Femur (tissue), 1 donor: ENCODE measurements around the gene GM2A.
"Not testable (repeated sequence)": the region's sequence is repeated elsewhere in the genome, so short reads cannot be mapped to it uniquely, and the experiment has no call there.

Experiments used
- DNase-seq: peaks from one replicate; pipeline ENCODE4 v3.0.0-alpha.2; 2017

The GM2A gene

GRCh38 chr5:151230048-151230680 lies 22.8 kb upstream of the GM2A start:
- DNase-seq: no peak

DNA sequence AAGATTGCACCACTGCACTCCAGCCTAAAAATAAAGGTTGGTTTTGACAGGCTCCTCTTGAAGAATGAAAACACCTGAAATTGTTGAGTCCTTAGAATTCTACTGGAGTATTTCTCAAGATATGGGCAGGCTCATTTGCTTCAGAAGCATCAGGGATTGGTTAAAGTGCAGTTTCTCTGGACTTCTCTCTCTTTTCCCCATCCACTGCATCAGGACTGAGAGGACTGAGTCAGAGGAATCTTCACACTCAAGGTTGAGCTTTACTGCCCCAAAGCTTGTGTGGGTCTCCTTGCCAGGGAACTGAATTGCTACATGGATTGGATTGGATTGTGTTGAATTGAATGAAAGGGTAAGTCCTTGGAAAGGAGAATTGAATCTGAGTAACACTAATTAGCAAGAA lies 21.6 kb upstream of the GM2A start:
- DNase-seq: no peak

- no peak for DNase-seq
Measured at GRCh38 chr5:151233616-151234085, 19.3 kb upstream of the GM2A start.

GRCh38 chr5:151234476-151235238 lies 18.3 kb upstream of the GM2A start:
- DNase-seq: peak; percentile 71

DNA sequence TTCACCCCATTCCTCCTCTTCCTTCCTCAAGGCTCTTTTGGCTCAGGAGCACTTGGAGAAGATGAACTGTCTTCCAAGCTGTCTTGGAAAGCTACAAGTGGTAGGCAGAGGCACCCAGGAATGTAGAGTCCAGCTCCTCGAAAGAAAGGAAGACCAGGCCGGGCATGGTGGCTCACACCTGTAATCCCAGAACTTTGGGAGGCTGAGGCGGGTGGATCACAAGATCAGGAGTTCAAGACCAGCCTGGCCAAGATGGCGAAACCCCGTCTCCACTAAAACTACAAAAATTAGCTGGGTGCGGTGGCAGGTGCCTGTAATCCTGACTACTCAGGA lies 17.8 kb upstream of the GM2A start:
- DNase-seq: not testable (repeated sequence)

DNA sequence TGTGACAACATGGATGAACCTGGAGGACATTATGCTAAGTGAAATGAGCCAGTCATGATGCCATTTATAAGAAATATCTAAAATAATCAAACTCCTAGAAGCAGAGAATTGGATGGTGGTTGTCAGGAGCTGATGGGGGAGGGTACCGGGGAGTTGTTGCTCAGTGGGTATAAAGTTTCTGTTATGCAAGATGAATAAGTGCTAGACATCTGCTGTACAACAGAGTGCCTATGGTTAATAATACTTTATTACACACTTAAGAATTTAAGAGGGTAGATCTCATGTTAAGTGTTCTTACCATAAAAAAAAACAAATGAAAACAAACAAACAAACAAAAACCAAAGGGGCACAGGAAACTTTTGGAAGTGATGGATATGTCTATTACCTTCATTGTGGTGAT lies 16.1 kb upstream of the GM2A start:
- no peak for DNase-seq

GRCh38 chr5:151237685-151238084 lies 15.3 kb upstream of the GM2A start:
- no peak for DNase-seq

GRCh38 chr5:151238303-151238741 lies 14.7 kb upstream of the GM2A start:
- peak; percentile 59 for DNase-seq

- DNase-seq: peak; percentile 76
Measured at GRCh38 chr5:151239237-151239861, 13.6 kb upstream of the GM2A start.

- DNase-seq: not testable (repeated sequence)
Measured at GRCh38 chr5:151240268-151240835, 12.6 kb upstream of the GM2A start.

GRCh38 chr5:151240924-151241635 lies 11.9 kb upstream of the GM2A start:
- no peak for DNase-seq

DNA sequence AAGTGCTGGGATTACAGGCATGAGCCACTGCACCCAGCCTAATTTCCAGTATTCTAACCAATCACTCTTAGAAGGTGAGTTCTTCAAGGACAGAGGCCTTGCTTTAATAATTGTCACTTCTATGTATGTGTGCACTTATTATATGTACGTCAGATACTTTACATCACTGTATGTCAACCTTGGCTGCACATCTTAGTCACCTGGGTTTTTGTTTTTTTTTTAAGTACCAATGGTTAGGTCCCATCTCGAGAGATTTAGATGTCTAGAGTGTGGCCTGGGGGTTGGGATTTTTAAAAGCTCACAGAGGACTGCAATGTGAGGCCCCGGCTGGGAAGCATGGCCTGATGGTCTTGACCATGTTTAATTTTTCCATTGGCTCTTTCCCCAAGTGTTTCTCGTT lies 9.9 kb upstream of the GM2A start:
- DNase-seq: no peak

DNA sequence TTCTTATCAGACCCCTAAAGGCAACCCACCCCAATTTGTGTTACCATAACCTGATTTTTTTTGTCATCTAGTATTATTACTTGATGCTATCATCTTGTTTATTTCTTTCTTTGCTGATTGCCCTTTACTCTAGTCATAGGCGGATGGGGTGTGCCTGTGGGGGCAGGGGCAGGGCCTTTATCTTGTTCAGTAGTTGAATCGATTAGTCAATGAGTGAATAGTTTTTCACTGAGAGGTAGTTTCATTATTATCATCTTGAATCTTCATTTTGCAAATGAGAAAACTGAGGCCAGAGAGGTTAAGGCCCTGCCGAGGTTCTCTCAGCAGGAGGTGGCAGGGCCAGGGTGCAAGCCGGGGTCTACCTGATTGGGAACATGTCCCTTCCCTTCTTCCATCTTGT lies 9.4 kb upstream of the GM2A start:
- DNase-seq: no peak

DNA sequence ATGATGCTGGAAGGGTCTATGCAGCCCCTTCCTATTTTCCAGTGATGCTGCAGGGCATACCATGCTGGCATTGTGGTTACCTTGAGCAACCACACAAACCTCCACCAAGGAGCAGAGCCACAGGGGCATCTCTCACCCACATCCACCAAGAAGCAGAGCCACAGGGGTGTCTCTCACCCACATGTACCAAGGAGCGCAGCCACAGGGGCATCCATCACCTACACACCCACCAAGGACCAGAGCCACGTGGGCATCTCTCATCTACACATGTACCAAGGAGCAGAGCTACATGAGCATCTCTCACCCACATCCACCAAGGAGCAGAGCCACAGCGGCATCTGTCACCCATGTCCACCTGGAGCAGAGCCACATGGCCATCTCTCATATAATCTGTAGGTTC lies 8.8 kb upstream of the GM2A start:
- DNase-seq: no peak

DNA sequence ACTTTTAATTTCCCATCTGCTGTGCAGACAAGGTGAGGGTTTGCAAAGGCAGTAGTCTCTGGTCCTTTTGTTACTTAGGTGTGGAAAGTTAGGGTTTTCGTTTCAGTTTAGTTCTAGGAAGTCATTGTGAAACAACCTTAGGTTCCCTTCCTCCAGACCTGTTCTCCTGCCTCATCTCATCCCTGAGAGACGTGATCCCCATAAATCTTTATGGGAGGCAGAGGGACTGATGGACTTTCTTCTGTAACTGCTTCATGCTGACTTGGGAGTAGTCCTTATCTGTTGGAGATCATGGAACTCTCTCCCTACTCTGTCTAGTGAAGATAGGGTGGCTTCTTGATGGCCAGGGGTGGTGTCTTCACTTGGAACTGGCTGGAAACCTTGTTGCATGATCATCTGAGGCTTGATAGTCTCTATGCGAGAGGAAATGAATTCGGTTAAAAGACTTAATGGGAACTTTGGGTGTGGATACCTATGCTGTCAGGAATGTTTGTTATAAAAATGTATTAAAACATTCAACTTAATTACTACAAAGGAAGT lies 7.2 kb upstream of the GM2A start:
- DNase-seq: no peak

GRCh38 chr5:151248651-151249050 lies 4.3 kb upstream of the GM2A start:
- DNase-seq: no peak

- DNase-seq: no peak
Measured at GRCh38 chr5:151249281-151249680, 3.7 kb upstream of the GM2A start.

DNA sequence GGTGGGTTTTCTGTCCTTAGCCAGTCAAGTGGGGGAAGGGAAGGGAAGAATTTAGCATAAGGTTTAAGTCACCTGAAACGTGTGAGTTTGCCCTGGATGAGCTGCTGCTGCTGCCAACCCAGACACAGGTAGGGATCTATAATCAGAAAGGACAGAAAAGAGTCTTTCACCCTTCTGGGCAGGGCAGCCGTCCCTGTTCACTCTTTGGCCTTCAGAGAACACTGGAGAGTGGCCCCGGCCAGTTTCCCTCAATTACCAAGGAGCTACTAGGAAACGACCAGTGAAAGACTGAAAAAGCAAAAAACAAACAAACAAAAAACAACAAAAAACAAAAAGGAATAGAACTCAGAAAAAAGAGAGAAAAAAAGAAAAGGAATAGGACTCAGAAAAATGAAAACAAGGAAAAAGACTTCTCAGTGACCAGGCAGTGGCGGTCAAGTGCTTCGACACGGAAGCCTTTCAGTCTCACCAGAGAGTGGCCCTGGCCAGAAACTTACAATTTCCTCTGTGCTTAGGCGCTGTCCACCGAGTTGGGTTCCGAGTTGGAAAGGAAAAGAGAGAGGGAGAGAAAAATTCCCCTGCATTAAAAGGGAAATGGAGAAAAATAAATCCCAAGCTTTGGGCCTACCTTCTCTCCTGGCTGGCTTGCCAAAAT lies 2.5 kb upstream of the GM2A start:
- DNase-seq: no peak

DNA sequence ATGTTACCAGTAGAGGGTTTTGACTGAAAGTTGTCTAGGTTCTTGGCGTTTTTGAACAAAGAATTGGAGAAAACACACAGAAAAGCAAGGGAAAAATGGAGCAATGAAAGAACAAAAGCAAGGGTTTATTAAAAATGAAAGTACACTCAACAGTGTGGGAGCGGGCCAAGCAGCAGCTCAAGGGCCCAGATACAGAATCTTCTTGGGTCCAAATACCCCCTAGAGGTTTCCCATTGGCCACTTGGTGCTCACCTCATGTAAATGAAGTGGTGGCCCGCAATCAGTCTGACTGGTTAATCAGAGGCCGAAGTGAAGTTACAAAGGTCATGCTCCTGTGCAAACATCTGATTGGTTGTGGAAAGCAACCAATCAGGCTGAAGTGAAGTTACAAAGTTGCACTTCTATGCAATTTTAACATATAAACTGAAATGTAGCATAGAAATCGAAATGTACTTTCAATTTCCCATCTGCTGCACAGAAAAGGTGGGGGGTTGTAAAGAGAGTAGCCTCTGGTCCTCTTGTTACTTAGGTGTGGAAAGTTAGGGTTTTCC lies 1.9 kb upstream of the GM2A start:
- no peak for DNase-seq

- DNase-seq: no peak
Measured at GRCh38 chr5:151251621-151252020, 1.4 kb upstream of the GM2A start.

DNA sequence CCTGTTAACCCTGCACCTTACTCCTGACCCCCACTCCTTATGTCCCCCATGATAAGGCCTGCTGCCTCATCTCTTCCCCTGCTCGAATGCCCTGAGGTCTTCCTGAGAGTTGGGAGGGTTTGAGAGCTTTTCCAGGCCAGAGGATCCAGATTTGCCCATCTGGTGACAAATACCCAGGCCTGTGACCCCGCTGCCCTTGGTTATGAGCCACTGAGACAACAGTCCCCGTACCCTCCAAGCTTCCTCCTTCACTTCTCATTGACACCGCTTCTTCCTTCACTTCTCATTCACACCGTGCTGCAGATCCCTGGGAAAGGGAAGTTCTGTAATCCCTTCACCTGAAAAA lies 593 bp downstream of the GM2A start:
- DNase-seq: peak; percentile 29

DNA sequence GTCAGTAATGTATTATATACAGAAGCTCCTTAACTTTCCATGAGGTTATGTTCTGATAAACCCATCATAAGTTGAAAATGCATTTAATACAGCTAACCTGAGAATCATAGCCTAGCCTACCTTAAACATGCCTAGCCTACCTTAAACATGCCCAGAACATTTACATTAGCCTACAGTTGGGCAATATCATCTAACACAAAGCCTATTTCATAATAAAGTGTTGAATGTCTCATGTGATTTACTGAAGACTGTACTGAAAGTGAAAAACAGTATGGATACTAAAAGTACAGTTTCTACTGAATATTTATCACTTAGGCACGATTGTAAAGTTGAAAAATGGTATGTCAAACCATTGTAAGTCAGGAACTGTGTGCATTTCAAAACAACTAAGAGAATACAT lies 1.6 kb downstream of the GM2A start:
- DNase-seq: no peak
